GM18505 (cell line): ENCODE results near the gene PQBP1.

Source experiments
- ATAC-seq: cut with Tn5 transposase; IDR thresholded peaks from one replicate; pipeline ENCODE4 v1.9.1; 2021; ENCODE audit not compliant: unreplicated experiment
- POLR2A ChIP-seq: IDR thresholded peaks from 4 replicates; pipeline ENCODE4 v1.6.1; 2011; ENCODE audit warnings: borderline replicate concordance; ENCODE audit not compliant: insufficient read depth, insufficient read length; ENCODE audit errors: extremely low read depth

PQBP1 gene

DNA sequence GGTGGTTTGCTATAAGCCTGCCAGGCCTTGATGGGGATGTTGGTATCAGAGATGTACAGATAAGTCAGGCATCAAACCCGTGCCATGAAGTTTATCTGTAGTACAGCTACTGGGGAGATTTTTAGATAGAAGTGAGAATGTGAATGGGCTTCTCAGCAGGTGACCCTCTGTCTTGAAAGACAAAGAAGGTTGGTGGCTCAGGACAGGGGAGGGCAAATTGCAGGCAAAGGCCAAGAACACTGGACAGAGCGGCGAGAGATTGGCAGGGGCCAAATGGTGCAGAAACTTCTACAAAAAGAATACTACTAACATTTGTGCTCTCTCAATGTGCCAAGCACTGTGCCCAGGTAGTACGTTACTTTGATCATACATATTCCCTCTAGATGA lies 23.0 kb downstream of the PQBP1 start:
- no peak for TF ChIP-seq POLR2A
- ATAC-seq: no peak

DNA sequence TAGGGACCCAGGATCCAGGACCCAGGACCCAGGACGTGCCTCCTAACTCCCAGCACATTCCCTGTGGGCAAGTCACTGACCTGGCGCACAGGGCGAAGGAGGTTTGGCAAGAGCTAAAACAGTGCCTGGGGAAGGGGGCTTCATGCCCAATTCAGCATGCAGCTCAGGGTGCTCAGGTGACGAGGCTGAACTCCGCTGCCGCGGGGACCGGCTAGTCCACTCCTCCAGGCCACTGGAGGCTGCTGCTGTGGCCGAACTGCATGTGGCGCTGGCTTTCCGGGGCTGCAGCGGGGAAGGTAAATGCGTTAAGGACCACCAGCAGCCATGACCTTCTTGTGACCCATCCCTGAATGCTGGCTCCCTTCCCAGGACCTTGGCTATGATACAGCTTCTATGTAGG lies 26.0 kb downstream of the PQBP1 start:
- TF ChIP-seq POLR2A: no peak
- no peak for ATAC-seq

DNA sequence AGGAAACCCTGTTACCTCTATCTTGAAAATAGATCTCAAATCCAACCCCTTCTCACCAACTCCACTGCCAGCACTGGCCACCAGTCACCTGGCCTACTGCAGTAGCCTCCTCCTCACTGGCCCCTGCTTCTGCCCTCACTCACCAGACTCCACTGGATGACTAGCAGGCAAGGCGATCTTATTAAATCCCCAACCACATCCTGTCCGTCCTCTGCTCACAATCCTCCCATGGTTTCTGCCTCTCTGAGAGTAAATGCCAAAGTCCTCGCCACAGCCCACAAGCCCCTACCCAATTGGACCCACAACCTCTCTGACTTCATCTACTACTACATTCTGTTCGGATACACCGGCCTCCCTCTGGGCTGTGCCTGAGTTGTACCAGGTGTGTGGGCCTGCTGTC lies 26.5 kb downstream of the PQBP1 start:
- TF ChIP-seq POLR2A: no peak
- no peak for ATAC-seq

- ATAC-seq: no peak
Measured at GRCh38 chrX:48927123-48927522, 29.4 kb downstream of the PQBP1 start.

DNA sequence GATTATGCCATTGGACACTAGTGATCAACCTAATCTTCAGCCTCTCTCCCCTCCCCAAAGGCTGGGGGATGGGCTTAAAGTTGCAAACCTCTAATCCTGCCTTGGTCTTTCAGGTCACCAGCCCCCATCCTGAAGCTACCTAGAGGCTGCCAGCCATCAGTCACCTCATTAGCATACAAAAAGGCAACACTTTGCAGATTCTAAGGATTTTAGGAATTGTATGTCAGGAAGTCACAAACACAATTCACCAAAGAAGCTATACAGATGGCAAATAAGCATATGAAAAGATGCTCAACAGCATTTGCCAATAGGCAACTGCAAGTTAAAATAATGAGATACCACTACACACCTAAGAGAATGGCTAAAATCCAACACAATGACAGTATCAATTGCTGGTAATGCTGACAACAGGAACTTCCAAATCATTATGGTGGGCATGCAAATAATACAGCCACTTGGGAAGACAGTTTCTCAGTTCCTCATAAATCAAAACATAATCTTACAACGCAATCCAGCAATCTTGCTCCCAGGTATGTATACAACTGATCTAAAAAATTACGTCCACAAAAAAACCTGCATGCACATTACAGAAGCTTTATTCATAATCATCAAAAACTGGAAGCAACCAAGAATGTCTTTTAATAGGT lies 30.1 kb downstream of the PQBP1 start:
- no peak for ATAC-seq
- no peak for TF ChIP-seq POLR2A

More at GRCh38 chrX:48927123-48927522, 29.4 kb downstream of the PQBP1 start:
- no peak for TF ChIP-seq POLR2A

DNA sequence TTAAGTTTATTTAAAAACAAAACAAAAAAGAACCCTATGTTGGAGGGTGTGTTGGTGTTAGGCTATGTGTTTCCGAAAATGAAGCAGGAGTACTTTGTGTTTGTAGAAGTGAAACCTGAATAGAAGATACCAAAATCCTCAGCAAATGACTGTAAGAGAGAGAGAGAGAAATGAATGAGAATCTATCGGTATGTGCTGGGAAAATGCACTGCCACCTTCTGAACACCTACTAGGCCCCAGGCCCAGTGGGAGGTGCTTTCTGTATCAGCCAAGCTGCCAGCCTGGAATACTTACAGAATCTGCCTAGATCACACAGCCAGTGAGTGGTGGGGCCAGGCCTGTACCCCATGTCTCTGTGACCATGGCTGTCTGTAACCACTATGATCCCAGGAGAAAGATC lies 36.0 kb downstream of the PQBP1 start:
- ATAC-seq: no peak
- TF ChIP-seq POLR2A: no peak

DNA sequence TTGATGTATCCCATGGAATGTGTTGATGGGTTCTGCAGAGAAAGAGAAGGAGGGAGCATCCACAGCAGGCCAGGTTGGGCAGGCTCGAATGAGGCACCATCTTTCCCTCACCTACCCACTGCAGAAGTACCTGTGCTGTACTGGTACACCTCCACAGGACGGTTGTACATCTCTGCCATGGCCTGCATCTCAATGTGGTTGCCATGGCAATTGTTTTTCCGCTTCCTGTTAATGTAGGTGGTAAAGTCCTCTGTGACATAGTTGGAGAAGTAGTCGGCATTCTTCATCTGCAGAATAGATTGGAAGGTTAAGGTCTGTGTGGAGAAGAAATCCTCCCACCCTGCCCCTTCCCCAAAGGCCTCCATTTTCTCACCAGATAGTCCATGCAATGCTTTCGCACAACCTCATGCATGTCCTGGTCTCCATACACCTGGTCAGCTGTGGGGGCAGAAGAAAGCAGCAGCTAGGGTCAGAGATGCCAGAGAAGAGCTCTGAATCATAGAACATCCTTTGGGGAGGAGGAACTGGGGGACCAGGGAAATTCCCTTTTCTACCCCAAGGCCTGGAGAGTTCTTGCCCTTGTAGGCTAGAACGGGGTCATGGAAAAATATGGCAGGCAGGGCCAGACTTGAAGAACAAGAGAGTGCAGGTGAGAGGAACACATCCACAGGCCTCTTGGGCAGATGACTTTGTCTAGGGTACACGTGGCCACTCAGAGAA lies 37.0 kb downstream of the PQBP1 start:
- no peak for TF ChIP-seq POLR2A
- ATAC-seq: no peak

DNA sequence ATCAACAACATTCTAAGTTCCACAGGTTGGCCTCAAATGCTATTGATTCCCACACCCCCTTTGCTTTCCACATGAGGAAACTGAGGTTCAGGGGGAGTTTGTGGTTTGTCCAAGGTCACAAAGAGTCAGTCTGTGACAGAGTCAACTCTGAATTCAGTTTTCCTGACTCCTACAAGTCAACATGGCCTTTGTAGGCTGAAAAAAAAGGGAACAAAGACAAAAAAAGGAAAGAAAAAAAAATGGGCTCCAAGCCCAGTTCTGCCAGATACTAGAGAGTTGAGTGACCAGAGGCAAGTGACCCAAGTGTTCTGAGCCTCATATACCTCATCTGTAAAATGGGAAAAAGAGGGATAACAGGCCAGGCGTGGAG lies 37.6 kb downstream of the PQBP1 start:
- no peak for TF ChIP-seq POLR2A
- ATAC-seq: no peak

DNA sequence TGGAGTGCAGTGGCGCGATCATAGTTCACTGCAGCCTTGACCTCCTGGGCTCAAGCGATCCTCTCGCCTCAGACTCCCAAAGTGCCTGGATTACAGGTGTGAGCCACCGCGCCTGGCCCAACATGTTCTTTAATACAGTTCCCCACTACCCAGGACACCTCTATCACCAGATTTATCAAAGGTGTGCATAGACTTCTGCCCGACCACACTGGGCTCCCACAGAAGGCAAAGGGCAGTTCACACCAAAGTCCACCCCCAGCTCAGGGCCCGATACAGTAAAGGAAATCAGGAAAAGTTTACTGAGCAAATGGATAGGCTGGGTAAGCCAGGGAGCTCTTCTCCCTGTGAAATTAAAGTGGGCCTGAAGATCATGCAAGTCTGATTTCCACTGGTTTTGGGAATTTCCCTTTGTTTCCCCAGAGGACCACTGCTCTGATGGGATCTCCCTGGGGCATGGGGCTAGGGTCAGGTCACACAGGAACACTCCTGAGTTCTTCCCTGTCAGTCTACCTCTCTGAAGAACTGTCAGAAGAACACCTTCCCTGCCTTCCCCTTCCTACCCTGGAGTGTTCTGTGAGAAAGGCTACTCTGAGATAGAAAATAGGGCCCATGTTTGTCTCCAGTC lies 38.8 kb downstream of the PQBP1 start:
- ATAC-seq: peak; percentile 0
- no peak for TF ChIP-seq POLR2A

DNA sequence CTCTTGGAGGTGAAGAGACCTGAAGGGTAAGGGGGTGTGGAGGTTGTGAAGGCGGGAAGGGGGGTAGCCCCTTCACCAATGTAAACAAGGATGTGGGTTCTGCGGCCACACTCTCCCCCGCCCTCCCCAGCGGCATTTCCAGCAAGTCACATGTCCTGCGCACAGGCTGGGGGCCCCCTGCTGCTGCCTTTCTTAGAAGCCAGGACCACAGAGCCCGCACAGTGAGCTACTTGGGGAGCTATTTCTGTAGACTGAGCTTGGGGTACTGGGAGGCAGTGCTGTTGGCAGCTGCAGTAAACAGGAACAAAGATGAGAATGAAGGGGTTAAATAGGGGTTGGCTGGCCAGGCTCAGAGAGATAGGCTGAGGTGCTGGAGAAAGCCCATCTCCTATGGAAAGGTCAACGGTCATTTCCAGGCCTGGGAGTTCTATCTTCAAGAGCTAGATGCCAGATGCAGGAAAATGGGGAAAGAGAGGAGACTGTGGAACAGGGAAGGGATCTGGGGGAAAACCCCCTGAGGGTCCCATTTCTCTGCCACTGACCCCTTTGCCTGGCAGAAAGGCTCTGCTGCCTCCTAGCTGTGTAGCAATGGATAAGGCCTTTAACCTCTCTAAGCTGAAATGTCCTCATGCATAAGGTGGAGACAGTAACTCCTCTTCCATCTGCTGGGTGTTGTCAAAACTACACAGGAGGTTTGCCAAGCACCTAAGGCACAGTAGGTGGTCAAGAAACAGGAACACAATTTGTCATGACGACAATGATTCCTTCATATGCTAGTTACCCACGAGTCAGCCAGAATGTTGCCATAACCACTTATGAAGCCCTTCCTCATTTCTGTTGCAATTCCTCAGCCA lies 39.6 kb downstream of the PQBP1 start:
- TF ChIP-seq POLR2A: peak; percentile 36
- ATAC-seq: peak; percentile 64

DNA sequence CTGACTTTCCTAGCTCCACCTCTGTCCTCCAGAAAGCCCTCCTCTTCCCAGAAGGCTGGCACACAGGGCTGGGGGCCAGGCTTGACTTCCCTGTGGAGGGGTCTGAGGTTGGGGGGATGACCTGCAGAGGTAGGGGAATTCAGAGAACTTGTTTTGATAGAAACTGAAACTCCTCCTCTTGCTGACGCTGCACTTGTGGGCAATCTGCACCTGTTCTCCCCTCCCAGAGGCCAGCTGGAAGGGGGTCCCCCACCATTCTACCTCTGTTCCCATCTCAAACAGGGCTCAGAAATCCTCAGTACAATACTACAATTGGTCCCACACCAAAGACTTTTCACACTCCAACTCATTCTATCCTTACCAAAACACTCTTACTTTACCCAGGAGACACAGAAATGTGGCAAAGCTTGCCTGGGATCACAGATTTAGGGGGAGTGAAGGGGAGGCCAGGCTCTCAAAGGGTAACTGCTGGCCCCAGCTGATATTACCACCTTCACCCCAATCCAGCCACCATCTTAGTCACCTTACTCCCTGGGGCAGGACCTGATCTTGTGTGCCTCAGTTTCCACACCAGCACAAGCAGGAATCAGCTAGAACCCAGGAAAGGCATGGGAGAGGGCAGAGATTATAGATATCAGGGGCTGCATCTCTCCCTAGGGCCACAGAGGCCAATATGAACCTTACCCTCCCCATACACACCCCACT lies 41.1 kb downstream of the PQBP1 start:
- ATAC-seq: peak; percentile 46
- TF ChIP-seq POLR2A: no peak

DNA sequence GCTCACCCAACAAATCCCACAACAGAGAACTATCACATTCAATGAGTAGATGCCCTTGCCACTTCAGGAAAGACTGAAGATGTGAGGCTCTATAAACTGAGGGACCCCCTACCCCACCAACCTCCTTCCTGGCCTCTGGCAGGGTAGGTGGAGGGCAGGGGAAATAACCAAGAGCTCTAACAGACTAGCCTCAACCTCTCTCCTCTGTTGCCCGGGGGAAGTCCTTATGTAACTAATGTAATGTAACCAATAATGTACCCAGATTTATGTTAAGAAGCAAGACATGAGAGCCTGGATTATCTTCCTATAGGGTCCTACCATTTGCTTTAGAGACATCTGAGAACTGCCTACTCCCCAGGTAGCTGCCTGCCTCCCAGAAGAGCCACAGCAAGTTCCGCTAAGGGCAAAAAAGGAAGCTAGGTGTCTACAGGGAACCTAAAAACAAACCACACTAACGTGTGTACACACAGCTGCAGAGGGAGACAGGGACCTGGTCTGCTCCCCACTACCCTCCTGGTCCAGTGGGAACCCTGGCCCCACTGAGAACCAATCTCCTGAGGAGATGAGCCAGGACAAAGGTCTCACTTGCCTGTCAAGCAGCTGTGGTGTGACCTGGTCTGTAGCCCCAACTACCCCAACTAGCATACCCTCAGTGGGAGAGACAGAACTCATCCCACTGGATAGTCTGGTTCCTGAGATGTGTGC lies 41.9 kb downstream of the PQBP1 start:
- TF ChIP-seq POLR2A: peak; percentile 24
- ATAC-seq: no peak
